ENCODE measurements around the gene TREML2.

- TF ChIP-seq CTCF (IDR thresholded peaks at IDR 0.05) (no peak), POLR2A (IDR thresholded peaks at IDR 0.05) (no peak)
Observed at GRCh38 chr6:41186031-41186562, 14.9 kb downstream of the TREML2 start.

Measured in heart left ventricle (tissue), 13 donors.